GM21528 (cell line): ENCODE results near the gene SOX5.
"Not testable (repeated sequence)": the region's sequence is repeated elsewhere in the genome, so short reads cannot be mapped to it uniquely, and the experiment has no call there.

ENCODE experiments used
- ATAC-seq: cut with Tn5 transposase; IDR thresholded peaks from one replicate; pipeline ENCODE4 v1.9.1; 2021; ENCODE audit warnings: mild to moderate bottlenecking, moderate library complexity; ENCODE audit not compliant: unreplicated experiment, low FRiP score

Gene SOX5

DNA sequence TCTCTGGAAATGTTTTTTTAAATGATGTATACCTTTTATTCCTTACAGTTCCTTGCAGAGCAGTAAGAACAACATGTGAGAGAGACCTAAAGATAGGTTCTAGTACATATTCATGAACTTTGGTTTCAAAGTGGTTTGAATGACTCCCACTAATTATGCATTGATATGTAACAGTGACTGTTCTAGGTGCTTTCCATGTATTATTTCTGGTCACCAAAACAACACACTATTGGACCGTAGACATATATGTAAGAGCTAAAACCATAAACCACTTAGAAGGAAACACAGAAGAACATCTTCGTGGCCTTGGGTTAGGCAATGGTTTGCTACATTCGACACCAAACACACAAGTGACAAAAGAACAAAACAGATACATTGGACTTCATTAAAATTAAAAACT, 37.9 kb downstream of the SOX5 start:
- no peak for ATAC-seq

DNA sequence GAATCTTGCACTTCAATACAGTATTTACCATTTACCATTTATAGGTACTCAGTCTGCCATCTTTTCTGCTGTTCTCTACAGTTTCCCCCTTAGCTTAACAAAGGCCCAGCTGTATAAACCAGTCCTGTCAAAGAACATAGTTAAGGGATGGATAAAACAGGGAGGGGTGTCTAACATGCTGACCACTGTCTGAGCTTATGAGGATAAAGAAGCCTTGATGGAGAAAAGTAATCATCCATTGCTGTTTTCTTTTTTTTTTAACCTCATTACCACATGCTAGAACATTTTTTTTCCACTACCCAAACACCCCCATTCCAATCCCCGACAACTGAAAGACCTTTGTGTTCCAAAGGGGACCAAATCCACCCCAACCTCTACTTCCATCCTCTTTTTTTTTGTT, 39.9 kb downstream of the SOX5 start:
- no peak for ATAC-seq

GRCh38 chr12:23906329-23906728, 43.1 kb downstream of the SOX5 start:
- no peak for ATAC-seq

DNA sequence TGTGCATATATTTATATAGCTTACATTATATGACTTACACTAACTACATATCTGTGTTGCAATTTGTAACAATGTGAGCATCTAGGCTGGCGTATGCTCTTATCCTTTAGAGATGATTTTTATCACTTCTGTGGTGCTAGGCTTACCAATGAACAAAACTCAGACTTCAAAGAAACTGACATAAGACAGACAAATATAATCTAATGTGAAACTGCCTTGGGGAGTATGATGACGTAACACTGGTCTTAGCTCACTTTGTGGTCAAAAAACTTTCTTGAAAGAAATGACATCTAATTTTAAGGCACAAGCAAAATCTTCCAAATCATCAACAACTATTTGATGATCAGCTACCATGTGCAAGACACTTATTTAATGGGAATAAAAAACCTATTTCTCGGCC, 50.0 kb downstream of the SOX5 start:
- ATAC-seq = no peak

- no peak for ATAC-seq
These were observed 51.3 kb downstream of the SOX5 start for GRCh38 chr12:23898121-23898520.

DNA sequence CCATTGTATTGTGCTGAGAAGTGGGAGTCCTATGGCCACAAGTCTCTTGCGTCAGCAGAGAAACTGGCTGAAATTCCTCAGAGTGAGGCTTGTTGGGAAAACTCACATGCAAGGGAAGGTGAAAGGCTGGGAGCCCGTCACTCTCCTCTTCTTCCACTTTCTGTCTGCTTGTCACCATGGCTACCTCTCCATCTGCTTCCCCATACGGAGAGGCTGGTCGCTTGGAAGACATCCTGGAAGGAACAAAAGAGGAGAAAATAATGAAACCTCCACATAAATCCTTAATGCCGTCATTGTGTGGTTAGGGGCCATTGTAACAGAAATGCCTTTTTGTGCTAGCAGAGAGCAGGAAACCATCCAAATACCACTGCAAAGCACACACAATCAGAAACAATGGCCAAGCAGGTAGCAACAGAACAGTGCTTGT, 53.7 kb downstream of the SOX5 start:
- no peak for ATAC-seq

DNA sequence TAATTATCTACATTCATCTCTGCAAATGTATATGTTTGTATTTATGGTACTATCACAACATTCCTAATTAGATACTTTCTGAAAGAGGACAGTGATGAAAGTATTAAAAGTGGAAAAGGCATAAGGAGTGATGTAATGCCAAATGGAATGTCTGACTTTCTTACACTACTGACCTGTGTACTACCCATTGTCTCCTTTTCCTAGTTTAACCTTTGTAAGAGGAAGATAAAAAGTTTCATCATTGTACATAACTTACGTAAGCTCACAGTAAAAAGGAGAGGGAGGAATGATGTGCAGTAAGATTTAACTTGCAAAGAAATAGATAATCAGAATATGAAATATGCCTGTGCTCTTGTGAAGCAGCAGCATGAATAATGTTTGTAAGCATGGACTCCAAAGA, 55.9 kb downstream of the SOX5 start:
- ATAC-seq = no peak

DNA sequence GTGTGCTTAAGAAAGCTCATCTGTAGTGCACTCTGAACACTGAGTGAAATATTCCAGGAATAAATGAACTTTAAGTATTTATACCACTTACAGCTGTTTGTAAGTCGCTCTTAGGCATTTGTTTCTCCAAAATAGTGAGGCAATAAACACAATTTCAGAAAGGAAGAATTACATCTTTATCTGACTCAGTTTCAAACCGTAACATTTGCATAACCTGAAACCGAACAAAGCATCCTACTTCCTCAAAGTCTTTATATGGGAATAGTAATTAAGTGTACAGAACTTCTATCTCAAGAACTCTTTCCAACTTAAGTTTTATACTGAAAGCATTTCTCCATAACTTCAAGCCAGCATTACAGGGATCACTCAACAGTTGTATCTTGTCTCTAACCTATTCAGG, 58.4 kb downstream of the SOX5 start:
- ATAC-seq = no peak

DNA sequence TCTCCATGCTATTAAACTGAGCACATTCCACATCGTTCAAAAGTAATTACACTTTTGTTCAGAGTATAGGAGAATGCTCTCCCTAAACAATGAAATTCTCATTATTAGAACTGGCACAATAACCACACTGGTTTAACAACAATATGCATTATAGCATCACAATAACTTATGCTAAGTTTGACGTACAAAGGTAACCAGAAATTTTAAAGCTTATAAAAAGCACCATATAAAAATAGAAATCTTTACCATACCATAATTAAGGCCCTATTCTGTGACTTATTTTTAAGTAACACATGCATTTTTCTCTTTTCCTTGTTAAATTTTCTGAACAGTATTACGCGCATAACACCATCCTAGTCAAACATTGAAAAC, 60.4 kb downstream of the SOX5 start:
- ATAC-seq = no peak

- no peak for ATAC-seq
These were observed 60.9 kb downstream of the SOX5 start for GRCh38 chr12:23888396-23889068.

GRCh38 chr12:23887055-23887835, 62.2 kb downstream of the SOX5 start:
- ATAC-seq = no peak

DNA sequence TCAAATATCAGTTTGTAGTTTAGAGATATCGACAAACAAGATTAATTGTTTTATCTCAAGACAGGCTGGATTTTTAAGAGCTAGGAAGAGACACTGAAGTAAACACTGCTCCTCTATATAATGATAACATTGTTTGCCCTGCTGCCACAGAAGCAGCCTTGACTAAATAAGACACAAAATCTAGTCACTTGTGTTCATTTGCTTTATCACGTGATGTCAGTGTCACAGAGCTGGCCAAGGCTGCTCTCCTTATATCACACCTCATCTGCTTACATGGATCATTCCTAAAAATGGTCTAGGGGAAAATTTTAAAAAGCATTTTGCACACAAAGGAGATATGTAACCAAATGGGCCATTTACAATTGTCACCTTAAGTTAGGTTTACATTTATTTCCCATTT, 64.1 kb downstream of the SOX5 start:
- no peak for ATAC-seq

- ATAC-seq = no peak
These were observed 64.6 kb downstream of the SOX5 start for GRCh38 chr12:23884909-23885308.

DNA sequence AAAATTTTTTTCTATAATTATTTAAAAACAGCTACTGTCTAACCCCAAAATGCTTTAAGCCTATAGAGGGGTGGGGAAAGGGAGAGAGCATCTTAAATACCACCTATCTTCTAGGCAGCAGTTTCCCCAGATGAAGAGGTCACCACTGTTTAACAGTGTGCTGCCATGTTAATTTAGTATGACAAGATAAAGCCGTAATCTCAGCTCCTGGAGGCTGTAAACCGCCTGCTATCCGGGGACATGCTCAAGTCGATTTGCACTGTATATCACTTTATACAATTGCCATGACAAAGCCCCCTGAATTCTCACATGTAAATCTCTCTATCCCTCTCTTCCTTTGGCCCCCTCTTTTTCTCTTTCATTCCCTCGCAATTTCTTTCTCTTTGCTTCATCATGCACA, 68.5 kb downstream of the SOX5 start:
- no peak for ATAC-seq

DNA sequence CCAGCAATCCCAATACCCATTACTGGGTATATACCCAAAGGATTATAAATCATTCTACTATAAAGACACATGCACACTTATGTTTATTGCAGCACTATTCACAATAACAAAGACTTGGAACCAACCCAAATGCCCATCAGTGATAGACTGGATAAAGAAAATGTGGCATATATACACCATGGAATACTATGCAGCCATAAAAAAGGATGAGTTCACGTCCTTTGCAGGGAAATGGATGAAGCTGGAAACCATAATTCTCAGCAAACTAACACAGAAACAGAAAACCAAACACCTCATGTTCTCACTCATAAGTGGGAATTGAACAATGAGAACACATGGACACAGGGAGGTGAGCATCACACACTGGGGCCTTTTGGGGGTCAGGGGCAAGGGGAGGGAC, 72.9 kb downstream of the SOX5 start:
- not testable (repeated sequence) for ATAC-seq

DNA sequence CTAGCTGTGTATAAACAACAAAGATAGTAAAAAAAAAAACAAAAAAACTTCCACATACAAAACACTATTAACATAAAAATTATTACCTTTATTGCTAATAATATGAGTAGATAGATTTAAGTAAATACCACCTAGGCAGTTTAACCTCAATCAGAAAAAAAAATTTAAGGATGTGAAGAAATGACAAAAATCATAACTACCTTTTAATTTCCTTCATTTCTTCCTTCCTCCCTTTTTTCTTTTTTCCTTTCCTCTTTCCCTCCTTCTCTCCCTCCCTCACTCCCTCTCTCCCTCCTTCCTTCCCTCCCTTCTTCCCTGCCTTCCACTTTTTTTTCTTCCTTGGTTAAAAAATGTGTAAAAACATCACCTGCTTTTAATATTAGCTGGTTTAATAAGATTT, 81.7 kb downstream of the SOX5 start:
- no peak for ATAC-seq

GRCh38 chr12:23862701-23863100, 86.8 kb downstream of the SOX5 start:
- ATAC-seq = no peak

DNA sequence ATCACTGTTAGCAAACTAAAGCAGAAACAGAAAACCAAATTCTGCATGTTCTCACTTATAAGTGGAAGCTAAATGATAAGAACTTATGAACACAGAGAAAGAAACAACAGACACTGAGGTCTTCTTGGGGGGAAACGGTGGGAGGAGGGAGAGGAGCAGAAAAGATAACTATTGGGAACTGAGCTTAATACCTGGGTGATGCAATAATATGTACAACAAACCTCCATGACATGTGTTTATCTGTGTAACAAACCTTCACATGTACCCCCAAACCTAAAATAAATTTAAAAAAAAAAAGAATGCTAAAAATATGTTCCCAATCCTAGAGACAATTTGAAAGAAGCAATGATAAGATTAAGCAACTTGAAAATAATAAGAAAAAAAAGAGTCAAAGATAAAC, 89.5 kb downstream of the SOX5 start:
- ATAC-seq = no peak

DNA sequence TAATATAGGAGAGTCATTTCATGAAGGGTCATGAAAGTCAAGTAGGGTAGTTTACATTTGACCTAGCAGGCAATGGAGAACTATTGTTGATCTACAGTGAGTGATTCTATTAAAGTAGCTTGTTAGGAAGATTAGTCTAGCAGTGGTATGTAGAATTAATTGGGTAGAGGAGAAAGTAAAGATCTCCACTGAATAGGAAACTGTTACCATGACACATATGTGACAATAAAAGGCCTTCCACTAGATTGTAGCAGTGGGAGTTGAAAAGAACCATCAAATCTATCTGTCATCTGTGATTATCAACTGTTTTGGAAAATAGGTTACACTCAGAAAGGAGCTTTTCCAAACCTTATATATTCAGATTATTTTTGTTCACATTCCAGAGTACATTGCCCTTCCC, 92.3 kb downstream of the SOX5 start:
- no peak for ATAC-seq

DNA sequence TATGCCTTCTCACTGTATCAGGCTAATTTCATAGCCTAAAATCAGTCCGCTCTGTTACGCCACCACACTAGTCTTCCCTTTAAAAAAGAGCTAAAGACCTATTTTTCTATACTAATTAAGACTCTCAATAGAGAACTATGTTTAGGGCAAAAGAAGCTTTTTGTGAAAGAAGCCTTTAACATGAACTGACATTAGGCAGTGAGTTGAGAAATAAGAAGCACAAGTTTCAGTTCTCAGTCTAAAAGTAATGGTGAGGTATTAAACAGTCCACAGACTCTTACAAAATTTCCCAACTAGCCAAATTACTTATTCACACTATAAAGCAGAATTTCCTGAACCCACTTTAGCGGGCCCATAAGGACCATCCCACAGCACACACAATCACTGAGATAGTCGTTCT, 93.7 kb downstream of the SOX5 start:
- ATAC-seq = no peak

DNA sequence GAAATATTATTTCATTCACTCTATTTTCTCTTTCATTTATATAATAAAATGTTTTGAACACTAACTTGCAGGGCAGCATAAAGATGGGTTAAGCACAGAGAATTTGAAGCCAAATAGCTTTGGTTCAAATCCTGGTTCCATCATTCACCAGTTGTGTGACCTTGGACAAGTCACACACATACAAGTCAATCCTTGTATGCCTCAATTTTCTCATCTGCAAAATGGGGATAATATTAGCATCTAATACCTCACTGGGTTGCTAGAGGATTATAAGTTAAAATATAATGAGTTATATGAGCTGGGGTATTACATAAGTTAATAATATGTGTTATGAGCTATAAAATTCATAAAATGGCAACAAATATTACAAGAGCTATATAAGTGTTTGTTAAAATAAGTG, 94.9 kb downstream of the SOX5 start:
- ATAC-seq = no peak

DNA sequence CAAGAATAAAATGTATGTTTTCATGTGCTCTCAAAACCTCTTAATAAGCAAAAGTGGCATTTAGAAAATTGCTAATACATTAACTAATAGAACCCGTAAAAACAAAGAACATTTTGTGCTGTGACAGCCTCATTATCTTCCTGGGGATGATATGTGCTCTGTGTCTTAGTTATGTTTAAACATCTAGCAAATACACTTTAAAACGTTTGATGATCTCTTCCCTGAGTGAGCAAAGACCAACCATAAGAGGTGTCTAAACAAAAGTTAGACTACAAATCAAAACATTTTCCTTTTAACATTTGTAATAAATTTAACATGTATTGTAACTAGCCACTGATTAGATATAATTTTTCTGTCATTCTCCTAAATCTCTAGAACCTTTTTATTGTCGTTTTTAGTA, 95.8 kb downstream of the SOX5 start:
- ATAC-seq = no peak
